Erythroblast (primary cell): ENCODE results near the gene CAGE1.

ENCODE experiments used
- GATA1 ChIP-seq: IDR thresholded peaks from 2 replicates; pipeline ENCODE4 v1.6.1; 2011; ENCODE audit warnings: low read depth, mild to moderate bottlenecking, control low read depth, low read length, moderate library complexity
- POLR2A ChIP-seq: IDR thresholded peaks from 2 replicates; pipeline ENCODE4 v1.6.1; 2011; ENCODE audit warnings: mild to moderate bottlenecking, low read length

GRCh38 chr6:7419065-7419464 lies 29.5 kb upstream of the CAGE1 start:
- TF ChIP-seq POLR2A (no peak), GATA1 (no peak)
